ACC112 (cell line): ENCODE results near the gene NRM.
"Not testable (repeated sequence)": the region's sequence is repeated elsewhere in the genome, so short reads cannot be mapped to it uniquely, and the experiment has no call there.

ENCODE experiments used
- H2AFZ ChIP-seq: fragments of 200-600 bp; sonication (generic); one replicate; pipeline ENCODE4 v1.6.0; 2017; ENCODE audit warnings: antibody characterized with exemption, low read length; ENCODE audit not compliant: unreplicated experiment
- H3K27ac ChIP-seq: fragments of 200-600 bp; sonication (generic); 2 replicates; pipeline ENCODE4 v1.5.1; 2014; ENCODE audit warnings: low read depth, mild to moderate bottlenecking, antibody characterized with exemption, low read length, moderate library complexity
- H3K27me3 ChIP-seq: fragments of 200-600 bp; sonication (generic); 2 replicates; pipeline ENCODE4 v1.6.1; 2014; ENCODE audit warnings: mild to moderate bottlenecking, antibody characterized with exemption, low read length, moderate library complexity, mixed read lengths; ENCODE audit not compliant: insufficient read depth
- H3K36me3 ChIP-seq: fragments of 200-600 bp; sonication (generic); 2 replicates; pipeline ENCODE4 v1.6.1; 2016; ENCODE audit warnings: mild to moderate bottlenecking, antibody characterized with exemption, low read length, moderate library complexity, mixed read lengths; ENCODE audit not compliant: insufficient read depth
- H3K4me1 ChIP-seq: fragments of 200-600 bp; sonication (generic); one replicate; pipeline ENCODE4 v1.6.1; 2016; ENCODE audit warnings: low read length, mixed read lengths; ENCODE audit not compliant: insufficient read depth, unreplicated experiment, control insufficient read depth
- H3K4me3 ChIP-seq: fragments of 200-600 bp; sonication (generic); 2 replicates; pipeline ENCODE4 v1.5.1; 2014; ENCODE audit warnings: mild to moderate bottlenecking, low read depth, low read length
- H3K79me2 ChIP-seq: fragments of 200-600 bp; sonication (generic); one replicate; pipeline ENCODE4 v1.6.0; 2016; ENCODE audit warnings: low read length; ENCODE audit not compliant: control insufficient read depth, unreplicated experiment, insufficient read depth

NRM gene

DNA sequence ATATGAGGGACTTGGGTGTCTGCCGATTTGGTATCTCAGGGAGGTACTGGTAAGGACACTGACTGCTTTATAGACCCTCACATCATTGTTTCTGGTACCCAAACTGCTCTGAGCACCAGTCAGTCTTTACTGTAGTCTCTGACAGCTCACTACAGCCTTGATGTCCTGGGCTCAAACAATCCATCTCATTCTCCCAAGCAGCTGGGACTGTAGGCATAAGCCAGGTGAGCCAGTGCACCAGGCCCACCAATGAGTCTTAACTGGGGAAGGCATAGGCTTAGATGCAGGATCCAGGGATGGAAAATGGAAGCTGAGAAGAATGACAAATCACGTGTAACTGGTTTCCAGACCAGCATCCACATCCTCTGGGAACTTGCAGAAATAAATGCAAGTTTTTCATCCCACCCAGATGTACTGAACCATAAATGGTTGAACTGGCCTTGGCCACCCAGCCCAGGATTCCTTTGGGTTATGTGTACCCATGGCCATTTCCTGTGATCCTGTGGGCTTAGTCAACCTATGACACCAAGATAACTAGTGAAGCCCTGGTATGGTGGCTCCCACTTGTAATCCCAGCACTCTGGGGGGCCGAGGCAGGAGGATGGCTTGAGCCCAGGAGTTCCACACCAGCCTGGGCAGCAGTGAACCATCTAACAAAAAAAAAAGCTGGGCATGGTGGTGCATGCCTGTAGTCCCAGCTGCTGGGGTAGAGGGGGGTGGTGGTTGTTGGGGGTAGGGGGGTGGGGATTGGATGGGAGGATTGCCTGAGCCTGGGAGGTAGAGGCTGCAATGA lies 35.1 kb upstream of the NRM start:
- H3K27ac ChIP-seq, result peak overlapping the region; percentile 61
- peaks cover 40% of the 10 kb centered on the region for H3K4me1 ChIP-seq
- H3K27me3 ChIP-seq, result no peaks in the 10 kb centered on the region
- no peak overlapping the region for H3K4me3 ChIP-seq
- H3K79me2 ChIP-seq, result peaks cover 37% of the 10 kb centered on the region
- no peak overlapping the region for H2AFZ ChIP-seq
- peaks cover 35% of the 10 kb centered on the region for H3K36me3 ChIP-seq

DNA sequence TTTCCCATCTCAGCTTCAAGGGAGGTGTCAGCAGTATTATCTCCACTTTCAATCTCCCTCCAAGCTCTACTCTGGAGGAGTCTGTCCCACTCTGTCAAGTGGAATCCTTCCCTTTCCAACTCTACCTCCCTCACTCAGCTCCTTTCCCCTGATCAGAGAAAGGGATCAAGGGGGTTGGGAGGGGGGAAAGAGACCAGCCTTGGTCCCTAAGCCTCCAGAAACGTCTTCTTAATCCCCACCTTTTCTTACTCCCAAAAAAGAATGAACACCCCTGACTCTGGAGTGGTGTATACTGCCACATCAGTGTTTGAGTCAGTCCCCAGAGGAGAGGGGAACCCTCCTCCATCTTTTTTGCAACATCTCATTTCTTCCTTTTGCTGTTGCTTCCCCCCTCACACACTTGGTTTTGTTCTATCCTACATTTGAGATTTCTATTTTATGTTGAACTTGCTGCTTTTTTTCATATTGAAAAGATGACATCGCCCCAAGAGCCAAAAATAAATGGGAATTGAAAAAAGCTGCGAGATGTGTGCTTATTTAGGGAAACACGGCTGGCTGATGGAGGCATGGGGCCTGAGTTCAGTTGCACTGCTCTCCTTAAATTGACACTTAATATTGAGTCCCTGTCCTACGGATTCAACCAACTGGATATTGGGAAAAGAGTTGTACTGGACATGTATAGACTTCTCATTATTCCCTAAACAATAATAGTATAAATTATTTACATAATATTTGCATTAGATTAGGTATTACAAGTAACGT lies 34.3 kb upstream of the NRM start:
- Histone ChIP-seq H3K27me3 (no peaks in the 10 kb centered on the region), H2AFZ (no peak overlapping the region), H3K27ac (peak overlapping the region; percentile 61), H3K4me1 (peaks cover 40% of the 10 kb centered on the region), H3K79me2 (peaks cover 45% of the 10 kb centered on the region), H3K36me3 (peaks cover 35% of the 10 kb centered on the region), H3K4me3 (no peak overlapping the region)

DNA sequence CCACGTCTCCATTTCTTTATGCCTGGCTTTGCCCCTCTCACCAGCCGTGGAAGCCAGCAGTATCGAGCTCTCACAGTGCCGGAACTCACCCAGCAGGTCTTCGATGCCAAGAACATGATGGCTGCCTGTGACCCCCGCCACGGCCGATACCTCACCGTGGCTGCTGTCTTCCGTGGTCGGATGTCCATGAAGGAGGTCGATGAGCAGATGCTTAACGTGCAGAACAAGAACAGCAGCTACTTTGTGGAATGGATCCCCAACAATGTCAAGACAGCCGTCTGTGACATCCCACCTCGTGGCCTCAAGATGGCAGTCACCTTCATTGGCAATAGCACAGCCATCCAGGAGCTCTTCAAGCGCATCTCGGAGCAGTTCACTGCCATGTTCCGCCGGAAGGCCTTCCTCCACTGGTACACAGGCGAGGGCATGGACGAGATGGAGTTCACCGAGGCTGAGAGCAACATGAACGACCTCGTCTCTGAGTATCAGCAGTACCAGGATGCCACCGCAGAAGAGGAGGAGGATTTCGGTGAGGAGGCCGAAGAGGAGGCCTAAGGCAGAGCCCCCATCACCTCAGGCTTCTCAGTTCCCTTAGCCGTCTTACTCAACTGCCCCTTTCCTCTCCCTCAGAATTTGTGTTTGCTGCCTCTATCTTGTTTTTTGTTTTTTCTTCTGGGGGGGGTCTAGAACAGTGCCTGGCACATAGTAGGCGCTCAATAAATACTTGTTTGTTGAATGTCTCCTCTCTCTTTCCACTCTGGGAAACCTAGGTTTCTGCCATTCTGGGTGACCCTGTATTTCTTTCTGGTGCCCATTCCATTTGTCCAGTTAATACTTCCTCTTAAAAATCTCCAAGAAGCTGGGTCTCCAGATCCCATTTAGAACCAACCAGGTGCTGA lies 33.3 kb upstream of the NRM start:
- H2AFZ ChIP-seq, H3K27me3 ChIP-seq: not testable (repeated sequence)
- peak overlapping the region; percentile 80 for H3K4me3 ChIP-seq
- peaks cover 31% of the 10 kb centered on the region for H3K36me3 ChIP-seq
- peak overlapping the region; percentile 61 for H3K27ac ChIP-seq
- peaks cover 53% of the 10 kb centered on the region for H3K79me2 ChIP-seq
- peaks cover 41% of the 10 kb centered on the region for H3K4me1 ChIP-seq

DNA sequence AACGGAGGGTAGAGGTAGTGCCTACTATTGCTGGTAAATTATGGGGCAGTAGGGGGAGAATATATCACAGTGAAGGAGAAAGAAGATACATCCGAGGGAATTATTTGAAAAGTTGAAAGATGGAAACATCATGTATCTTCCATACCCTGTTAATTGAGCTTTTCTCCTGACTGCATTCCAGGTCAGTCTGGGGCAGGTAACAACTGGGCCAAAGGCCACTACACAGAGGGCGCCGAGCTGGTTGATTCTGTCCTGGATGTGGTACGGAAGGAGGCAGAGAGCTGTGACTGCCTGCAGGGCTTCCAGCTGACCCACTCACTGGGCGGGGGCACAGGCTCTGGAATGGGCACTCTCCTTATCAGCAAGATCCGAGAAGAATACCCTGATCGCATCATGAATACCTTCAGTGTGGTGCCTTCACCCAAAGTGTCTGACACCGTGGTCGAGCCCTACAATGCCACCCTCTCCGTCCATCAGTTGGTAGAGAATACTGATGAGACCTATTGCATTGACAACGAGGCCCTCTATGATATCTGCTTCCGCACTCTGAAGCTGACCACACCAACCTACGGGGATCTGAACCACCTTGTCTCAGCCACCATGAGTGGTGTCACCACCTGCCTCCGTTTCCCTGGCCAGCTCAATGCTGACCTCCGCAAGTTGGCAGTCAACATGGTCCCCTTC lies 32.5 kb upstream of the NRM start:
- H3K27me3 ChIP-seq, H2AFZ ChIP-seq: not testable (repeated sequence)
- H3K79me2 ChIP-seq, result peaks cover 60% of the 10 kb centered on the region
- peaks cover 31% of the 10 kb centered on the region for H3K36me3 ChIP-seq
- peak overlapping the region; percentile 80 for H3K4me3 ChIP-seq
- peaks cover 47% of the 10 kb centered on the region for H3K4me1 ChIP-seq
- peak overlapping the region; percentile 49 for H3K27ac ChIP-seq

DNA sequence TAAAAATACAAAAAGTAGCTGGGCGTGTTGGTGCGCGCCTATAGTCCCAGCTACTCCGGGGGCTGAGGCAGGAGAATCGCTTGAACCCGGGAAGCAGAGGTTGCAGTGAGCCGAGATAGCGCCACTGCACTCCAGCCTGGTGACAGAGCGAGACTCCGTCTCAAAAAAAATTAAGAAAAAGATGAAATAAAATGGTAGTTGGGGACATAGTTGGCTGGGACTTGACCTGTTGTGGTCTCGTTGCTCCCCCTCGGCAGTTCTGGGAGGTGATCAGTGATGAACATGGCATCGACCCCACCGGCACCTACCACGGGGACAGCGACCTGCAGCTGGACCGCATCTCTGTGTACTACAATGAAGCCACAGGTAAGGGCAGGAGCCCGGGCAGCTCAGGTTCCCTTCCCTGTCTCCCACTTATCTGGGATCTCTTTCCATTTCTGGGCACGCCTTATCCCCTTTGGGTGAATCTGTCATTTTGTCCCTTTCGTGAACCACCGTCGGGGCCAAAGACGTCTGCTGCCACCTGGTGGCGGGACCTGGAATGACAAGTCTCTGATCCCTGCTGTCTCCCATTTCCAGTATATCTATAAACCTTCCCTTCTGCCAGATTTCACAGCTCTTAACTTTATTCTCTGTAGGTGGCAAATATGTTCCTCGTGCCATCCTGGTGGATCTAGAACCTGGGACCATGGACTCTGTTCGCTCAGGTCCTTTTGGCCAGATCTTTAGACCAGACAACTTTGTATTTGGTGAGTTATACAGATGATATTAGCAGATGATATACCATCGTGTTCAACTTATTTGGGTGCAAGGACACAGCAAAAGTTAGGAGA lies 31.7 kb upstream of the NRM start:
- no peak overlapping the region for H2AFZ ChIP-seq
- H3K4me1 ChIP-seq, result peaks cover 39% of the 10 kb centered on the region
- H3K36me3 ChIP-seq, result peaks cover 31% of the 10 kb centered on the region
- peak overlapping the region; percentile 97 for H3K27ac ChIP-seq
- peaks cover 60% of the 10 kb centered on the region for H3K79me2 ChIP-seq
- H3K4me3 ChIP-seq, result peak overlapping the region; percentile 80
- H3K27me3 ChIP-seq, result no peaks in the 10 kb centered on the region

DNA sequence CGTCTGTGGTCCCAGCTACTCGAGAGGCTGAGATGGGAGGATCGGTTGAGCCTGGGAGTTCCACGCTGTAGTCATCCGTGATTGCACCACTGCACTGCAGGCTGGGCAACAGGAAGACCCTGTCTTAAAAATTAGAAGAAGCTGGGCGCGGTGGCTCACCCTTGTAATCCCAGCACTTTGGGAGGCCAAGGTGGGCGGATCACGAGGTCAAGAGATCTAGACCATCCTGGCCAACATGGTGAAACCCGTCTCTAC lies 31.2 kb upstream of the NRM start:
- Histone ChIP-seq H3K36me3 (peaks cover 31% of the 10 kb centered on the region), H3K27ac (peak overlapping the region; percentile 97), H3K4me1 (peaks cover 38% of the 10 kb centered on the region), H3K79me2 (peaks cover 60% of the 10 kb centered on the region), H3K4me3 (peak overlapping the region; percentile 80)
- H2AFZ ChIP-seq, H3K27me3 ChIP-seq: not testable (repeated sequence)

DNA sequence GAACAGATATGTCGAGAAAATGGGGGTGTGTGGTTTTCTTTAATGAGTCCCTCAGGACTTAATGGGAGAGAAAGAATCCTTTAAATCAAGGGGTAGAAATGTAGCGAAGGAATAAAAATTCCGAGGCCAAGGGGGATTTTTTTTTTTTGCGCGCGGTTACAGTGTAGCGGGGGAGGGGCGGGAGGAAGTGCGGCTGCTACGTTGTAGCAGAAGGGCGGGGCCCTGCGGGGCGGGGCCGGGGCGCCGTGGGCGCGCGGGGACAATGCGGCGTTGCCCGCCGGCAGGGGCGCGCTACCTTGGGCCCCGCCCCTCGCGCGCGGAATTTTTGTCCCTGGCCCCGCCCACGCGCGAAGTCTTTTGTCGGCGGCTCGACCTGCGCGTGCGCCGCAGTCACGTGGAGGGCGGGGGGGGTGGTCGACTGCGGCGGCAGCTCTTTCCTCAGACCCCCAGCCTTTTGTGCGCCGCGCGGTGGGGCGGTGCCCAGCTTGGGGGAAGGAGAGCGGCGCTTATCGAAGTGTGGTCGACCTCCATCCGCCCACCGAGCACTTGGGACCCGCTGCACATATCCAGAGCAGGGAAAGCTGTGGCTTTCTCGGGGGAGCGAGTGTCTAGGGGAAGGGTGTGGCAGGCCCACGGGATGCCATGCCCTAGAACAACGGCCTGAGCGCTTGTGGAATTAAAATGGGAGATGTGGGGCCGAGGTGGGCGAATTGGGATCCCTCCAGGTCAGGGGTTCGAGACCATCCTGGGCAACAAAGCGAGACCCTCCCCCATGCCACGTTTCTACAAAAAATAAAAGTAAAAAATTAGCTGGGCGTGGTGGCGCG lies 30.6 kb upstream of the NRM start:
- peak overlapping the region; percentile 80 for H3K4me3 ChIP-seq
- H3K27ac ChIP-seq, result peak overlapping the region; percentile 97
- H3K27me3 ChIP-seq, result no peaks in the 10 kb centered on the region
- peaks cover 66% of the 10 kb centered on the region for H3K79me2 ChIP-seq
- H2AFZ ChIP-seq, result no peak overlapping the region
- peaks cover 40% of the 10 kb centered on the region for H3K4me1 ChIP-seq
- peaks cover 31% of the 10 kb centered on the region for H3K36me3 ChIP-seq

DNA sequence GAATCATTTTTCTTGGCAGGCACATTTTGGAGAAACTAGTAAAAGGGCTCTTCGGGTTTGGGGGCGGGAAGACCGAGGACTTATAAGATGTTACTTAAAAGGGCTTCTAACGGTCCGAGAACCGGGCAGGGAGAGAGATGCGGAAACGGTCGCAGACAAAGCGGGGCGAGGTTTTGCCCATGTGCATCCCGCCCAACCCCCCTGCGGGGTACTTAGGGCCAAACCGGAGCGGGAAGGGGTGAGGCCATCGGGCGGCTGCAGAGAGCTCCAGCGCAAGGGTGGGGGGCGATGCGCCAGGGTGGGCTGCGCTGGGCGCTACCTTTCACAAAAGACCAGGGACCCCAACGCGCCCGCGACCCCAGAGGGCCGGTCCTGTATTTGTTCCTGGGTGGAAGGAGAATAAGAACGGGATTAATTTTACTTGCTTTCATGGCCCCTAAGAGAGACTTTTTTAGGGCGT lies 30.0 kb upstream of the NRM start:
- peak overlapping the region; percentile 80 for H3K4me3 ChIP-seq
- H3K27ac ChIP-seq, result peak overlapping the region; percentile 97
- H3K4me1 ChIP-seq, result peaks cover 43% of the 10 kb centered on the region
- no peaks in the 10 kb centered on the region for H3K27me3 ChIP-seq
- peaks cover 29% of the 10 kb centered on the region for H3K36me3 ChIP-seq
- H2AFZ ChIP-seq, result no peak overlapping the region
- peaks cover 72% of the 10 kb centered on the region for H3K79me2 ChIP-seq
